Bronchus fibroblast of lung (primary cell): Measurements from ENCODE around the gene GEN1. TPM values are rescaled to one million over a fixed set of nuclear protein-coding genes. Genes with fewer than 3 reads are reported as not detected.

Experiments used
- total RNA-seq: library from RNA; depleted of rRNA; stranded (reverse); fragments of >200 nt; gene quantifications from 2 replicates; pipeline ENCODE4 v1.2.3, GENCODE V29; 2015

Gene GEN1, protein sequence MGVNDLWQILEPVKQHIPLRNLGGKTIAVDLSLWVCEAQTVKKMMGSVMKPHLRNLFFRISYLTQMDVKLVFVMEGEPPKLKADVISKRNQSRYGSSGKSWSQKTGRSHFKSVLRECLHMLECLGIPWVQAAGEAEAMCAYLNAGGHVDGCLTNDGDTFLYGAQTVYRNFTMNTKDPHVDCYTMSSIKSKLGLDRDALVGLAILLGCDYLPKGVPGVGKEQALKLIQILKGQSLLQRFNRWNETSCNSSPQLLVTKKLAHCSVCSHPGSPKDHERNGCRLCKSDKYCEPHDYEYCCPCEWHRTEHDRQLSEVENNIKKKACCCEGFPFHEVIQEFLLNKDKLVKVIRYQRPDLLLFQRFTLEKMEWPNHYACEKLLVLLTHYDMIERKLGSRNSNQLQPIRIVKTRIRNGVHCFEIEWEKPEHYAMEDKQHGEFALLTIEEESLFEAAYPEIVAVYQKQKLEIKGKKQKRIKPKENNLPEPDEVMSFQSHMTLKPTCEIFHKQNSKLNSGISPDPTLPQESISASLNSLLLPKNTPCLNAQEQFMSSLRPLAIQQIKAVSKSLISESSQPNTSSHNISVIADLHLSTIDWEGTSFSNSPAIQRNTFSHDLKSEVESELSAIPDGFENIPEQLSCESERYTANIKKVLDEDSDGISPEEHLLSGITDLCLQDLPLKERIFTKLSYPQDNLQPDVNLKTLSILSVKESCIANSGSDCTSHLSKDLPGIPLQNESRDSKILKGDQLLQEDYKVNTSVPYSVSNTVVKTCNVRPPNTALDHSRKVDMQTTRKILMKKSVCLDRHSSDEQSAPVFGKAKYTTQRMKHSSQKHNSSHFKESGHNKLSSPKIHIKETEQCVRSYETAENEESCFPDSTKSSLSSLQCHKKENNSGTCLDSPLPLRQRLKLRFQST
- 6.8 and 13.8 TPM in 2 replicates for total RNA-seq

DNA sequence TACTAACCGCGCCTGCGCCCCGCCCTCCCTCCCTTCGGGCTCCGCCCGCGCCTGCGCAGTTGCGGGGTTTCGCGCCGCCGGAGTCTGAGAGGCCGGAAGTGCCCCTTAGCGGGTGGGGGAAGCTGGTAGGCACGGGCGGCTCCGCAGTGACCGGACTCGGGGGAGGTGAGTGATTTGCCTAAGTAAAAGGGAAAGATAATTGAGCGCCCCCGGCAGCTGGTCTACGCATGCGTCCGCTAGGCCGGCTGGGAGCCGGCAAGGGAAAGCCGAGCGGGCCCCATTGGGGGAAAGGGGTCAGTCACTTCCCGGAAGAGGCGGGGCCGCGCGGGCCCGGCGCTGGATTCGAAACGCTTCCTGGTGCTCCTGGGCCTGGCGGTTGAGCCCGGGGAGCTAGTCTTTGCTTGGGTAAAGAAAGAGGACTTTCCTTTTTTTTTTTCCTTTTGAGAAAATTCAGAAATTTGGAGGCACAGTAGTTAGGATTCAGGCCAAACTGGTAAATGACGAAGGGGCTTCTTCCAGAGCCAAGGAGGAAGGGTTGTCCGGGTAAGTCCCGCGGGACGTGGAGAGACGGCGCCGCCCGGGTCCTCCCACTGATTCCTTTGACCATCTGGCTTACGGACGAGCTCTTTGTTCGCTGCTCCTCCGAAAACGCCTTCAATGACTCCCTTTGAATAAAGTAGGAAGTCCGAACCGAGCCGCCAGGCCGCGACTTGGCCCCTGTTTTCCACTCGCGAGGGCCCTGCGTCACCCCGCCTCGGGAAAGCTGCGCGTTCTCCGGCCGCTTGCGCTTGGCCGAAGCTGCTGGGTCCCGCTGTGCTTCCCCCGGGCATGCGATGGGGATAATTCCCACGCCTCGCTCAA lies at the start of gene GEN1, which contains the start of gene SMC6:
Gene GEN1, plus strand, starts transcription at position 336 of the 861 bp plus-strand sequence. CDS start 5,806 bp downstream, outside the sequence.
Gene SMC6, minus strand, starts transcription at position 8 of the 861 bp plus-strand sequence. CDS start 7,864 bp downstream, outside the sequence.

DNA sequence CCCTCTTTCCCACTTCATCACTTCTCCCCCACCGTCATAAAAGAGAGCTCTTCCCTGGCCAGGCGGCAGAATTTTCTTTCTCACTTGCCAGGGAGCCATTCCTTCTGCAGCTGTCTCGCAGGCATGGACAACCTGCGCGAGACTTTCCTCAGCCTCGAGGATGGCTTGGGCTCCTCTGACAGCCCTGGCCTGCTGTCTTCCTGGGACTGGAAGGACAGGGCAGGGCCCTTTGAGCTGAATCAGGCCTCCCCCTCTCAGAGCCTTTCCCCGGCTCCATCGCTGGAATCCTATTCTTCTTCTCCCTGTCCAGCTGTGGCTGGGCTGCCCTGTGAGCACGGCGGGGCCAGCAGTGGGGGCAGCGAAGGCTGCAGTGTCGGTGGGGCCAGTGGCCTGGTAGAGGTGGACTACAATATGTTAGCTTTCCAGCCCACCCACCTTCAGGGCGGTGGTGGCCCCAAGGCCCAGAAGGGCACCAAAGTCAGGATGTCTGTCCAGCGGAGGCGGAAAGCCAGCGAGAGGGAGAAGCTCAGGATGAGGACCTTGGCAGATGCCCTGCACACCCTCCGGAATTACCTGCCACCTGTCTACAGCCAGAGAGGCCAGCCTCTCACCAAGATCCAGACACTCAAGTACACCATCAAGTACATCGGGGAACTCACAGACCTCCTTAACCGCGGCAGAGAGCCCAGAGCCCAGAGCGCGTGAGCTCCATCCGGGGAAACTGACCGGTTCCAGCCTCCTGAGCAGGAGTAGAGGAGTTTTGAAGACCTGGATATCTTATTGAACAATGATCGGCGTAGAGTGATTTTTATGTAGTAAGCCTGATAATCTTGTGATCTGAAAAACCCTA lies 62.7 kb downstream of the GEN1 start, which contains the start of gene MSGN1:
Gene MSGN1, plus strand, starts transcription at position 65 of the 850 bp plus-strand sequence. Its CDS starts 59 bp downstream, at position 124.

Other genes with a start within 250 kb of the GEN1 start
- under 0.01 TPM in 1 of 2 replicates, not detected in the other for gene RAD51AP2, start 235.7 kb upstream of the GEN1 start, total RNA-seq
- 0.17 and 1.0 TPM in 2 replicates for gene VSNL1, start 213.4 kb upstream of the GEN1 start, total RNA-seq
- 10.3 and 13.4 TPM in 2 replicates for gene SMC6, start 328 bp upstream of the GEN1 start, total RNA-seq
- not detected in 2 replicates for gene MSGN1, start 62.3 kb downstream of the GEN1 start, total RNA-seq
- gene KCNS3, start 124.5 kb downstream of the GEN1 start, total RNA-seq = 1.3 and 2.7 TPM in 2 replicates